Measurements from ENCODE around the gene GPR137B. TPM values are rescaled to one million over a fixed set of nuclear protein-coding genes. Genes with fewer than 3 reads are reported as not detected.
"Not testable (repeated sequence)": the region's sequence is repeated elsewhere in the genome, so short reads cannot be mapped to it uniquely, and the experiment has no call there.

Gene GPR137B
- total RNA-seq, 6 experiments from 2014 or later: 4.3 to 22.2 (median 7.6) TPM

DNA sequence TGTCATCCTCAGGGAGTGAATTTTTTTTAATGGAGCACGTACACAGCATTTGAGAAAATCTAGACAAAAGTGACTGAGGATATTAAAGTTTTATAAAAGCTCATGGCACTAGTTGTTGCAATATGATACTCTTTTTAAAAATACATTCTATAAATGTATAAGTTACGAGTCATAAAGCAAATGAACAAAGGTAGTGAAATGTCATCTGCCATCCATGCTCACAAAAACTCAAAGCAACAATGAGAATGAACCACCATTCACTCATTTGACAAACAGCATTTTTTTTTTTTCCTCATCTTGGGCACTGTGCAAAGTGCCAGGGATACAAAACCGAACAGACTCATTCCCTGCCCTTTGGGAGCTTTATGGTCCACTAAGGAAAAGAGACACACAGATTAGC, 38.7 kb downstream of the GPR137B start:
- H3K27ac ChIP-seq: no peak overlapping the region
- no peaks in the 10 kb centered on the region for H3K4me1 ChIP-seq
- H3K9me3 ChIP-seq: no peaks in the 10 kb centered on the region
- intact Hi-C loops (cut with DNase I): no loop called here
- H3K36me3 ChIP-seq: peaks cover 0 to 6% (median 0%) of the 10 kb centered on the region in 4 donors
- no peaks in the 10 kb centered on the region for H3K27me3 ChIP-seq
- DNase-seq (no peak), ATAC-seq (no peak)
- 94% methylated on average over 3 of the region's 3 CpGs for WGBS (ENCODE audit: insufficient coverage, low coverage, low lambda C conversion rate, missing lambda C conversion rate)
- TF ChIP-seq, protein P1, sequence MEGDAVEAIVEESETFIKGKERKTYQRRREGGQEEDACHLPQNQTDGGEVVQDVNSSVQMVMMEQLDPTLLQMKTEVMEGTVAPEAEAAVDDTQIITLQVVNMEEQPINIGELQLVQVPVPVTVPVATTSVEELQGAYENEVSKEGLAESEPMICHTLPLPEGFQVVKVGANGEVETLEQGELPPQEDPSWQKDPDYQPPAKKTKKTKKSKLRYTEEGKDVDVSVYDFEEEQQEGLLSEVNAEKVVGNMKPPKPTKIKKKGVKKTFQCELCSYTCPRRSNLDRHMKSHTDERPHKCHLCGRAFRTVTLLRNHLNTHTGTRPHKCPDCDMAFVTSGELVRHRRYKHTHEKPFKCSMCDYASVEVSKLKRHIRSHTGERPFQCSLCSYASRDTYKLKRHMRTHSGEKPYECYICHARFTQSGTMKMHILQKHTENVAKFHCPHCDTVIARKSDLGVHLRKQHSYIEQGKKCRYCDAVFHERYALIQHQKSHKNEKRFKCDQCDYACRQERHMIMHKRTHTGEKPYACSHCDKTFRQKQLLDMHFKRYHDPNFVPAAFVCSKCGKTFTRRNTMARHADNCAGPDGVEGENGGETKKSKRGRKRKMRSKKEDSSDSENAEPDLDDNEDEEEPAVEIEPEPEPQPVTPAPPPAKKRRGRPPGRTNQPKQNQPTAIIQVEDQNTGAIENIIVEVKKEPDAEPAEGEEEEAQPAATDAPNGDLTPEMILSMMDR (IDR thresholded peaks at IDR 0.05): no peak
- TF ChIP-seq POLR2A (IDR thresholded peaks at IDR 0.05): no peak
- H3K4me3 ChIP-seq: no peak overlapping the region

DNA sequence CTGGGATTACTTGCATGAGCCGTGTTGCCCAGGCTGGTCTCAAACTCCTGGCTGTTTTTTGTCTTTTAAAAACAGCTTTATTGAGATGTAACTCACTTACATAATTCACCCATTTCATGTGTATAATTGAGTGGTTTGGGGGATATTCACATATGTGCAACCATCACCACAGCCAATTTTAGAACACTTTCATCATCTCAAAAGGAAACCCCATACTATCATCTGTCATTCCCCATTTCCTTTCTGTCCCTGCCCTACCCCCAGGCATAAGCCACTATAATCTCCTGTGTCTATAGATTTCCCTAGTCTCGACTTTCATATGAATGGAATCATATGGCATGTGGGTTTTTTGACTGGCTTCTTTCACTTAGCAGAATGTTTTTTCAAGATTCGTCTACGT, 43.3 kb downstream of the GPR137B start:
- Histone ChIP-seq H3K4me3 (no peak overlapping the region), H3K27me3 (no peaks in the 10 kb centered on the region), H3K4me1 (no peaks in the 10 kb centered on the region), H3K9me3 (no peaks in the 10 kb centered on the region), H3K27ac (no peak overlapping the region), H3K36me3 (peaks cover 0 to 6% (median 0%) of the 10 kb centered on the region in 4 donors)
- ATAC-seq (no peak), DNase-seq (no peak)
- WGBS (ENCODE audit: insufficient coverage, low coverage, low lambda C conversion rate, missing lambda C conversion rate): 77% methylated on average over 3 of the region's 4 CpGs
- TF ChIP-seq, protein P1 (IDR thresholded peaks at IDR 0.05): no peak
- TF ChIP-seq POLR2A (IDR thresholded peaks at IDR 0.05): no peak
- intact Hi-C loops (cut with DNase I): no loop called here

DNA sequence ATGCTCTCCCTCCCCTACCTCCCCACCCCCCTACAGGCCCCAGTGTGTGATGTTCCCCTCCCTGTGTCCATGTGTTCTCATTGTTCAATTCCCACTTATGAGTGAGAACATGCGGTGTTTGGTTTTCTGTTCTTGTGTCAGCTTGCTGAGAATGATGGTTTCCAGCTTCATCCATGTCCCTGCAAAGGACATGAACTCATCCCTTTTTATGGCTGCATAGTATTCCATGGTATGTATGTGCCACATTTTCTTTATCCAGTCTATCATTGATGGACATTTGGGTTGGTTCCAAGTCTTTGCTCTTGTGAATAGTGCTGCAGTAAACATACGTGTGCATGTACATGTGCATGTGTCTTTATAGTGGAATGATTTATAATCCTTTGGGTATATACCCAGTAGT, 44.1 kb downstream of the GPR137B start:
- H3K4me1 ChIP-seq; intact Hi-C loops (cut with DNase I); H3K27me3 ChIP-seq; DNase-seq; H3K4me3 ChIP-seq; H3K9me3 ChIP-seq; H3K36me3 ChIP-seq; H3K27ac ChIP-seq; ATAC-seq: not testable (repeated sequence)
- WGBS (ENCODE audit: insufficient coverage, low coverage, low lambda C conversion rate, missing lambda C conversion rate): 100% methylated on average over 2 of the region's 2 CpGs

DNA sequence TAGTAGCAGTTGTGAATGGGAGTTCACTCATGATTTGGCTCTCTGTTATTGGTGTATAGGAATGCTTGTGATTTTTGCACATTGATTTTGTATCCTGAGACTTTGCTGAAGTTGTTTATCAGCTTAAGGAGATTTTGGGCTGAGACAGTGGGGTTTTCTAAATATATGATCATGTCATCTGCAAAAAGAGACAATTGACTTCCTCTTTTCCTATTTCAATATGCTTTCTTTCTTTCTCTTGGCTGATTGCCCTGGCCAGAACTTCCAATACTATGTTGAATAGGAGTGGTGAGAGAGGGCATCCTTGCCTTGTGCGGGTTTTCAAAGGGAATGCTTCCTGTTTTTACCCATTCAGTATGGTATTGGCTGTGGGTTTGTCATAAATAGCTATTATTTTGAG, 45.7 kb downstream of the GPR137B start:
- H3K4me3 ChIP-seq; DNase-seq; ATAC-seq; intact Hi-C loops (cut with DNase I); H3K36me3 ChIP-seq; H3K9me3 ChIP-seq; H3K4me1 ChIP-seq; H3K27ac ChIP-seq; H3K27me3 ChIP-seq: not testable (repeated sequence)
- WGBS (ENCODE audit: insufficient coverage, low coverage, low lambda C conversion rate, missing lambda C conversion rate): no CpG with 5 or more reads among the region's 1 CpG

DNA sequence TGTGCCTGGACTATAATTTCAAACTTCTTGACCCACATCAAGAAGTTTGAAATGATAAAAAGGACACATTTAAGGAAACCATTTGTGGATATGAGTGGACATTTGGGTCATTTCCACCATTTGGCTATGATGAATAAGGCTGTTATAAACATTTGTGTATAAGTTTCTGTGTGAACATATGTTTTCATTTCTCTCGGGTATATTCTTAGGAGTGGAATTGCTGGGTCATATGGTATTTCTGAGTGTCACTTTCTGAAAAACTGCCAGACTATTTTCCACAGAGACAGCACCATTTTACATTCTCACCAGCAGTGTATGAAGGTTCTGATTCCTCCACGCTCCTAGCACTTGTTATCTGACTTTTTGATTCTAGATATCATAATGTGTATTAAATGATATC, 50.8 kb downstream of the GPR137B start:
- 96% methylated on average over 2 of the region's 2 CpGs for WGBS (ENCODE audit: insufficient coverage, low coverage, low lambda C conversion rate, missing lambda C conversion rate)
- intact Hi-C loops (cut with DNase I): no loop called here
- TF ChIP-seq, protein P1 (IDR thresholded peaks at IDR 0.05): no peak
- TF ChIP-seq POLR2A (IDR thresholded peaks at IDR 0.05): no peak
- Histone ChIP-seq H3K27ac (no peak overlapping the region), H3K9me3 (no peaks in the 10 kb centered on the region), H3K4me1 (no peaks in the 10 kb centered on the region), H3K4me3 (no peak overlapping the region), H3K36me3 (no peaks in the 10 kb centered on the region), H3K27me3 (no peaks in the 10 kb centered on the region)
- DNase-seq (no peak), ATAC-seq (no peak)

DNA sequence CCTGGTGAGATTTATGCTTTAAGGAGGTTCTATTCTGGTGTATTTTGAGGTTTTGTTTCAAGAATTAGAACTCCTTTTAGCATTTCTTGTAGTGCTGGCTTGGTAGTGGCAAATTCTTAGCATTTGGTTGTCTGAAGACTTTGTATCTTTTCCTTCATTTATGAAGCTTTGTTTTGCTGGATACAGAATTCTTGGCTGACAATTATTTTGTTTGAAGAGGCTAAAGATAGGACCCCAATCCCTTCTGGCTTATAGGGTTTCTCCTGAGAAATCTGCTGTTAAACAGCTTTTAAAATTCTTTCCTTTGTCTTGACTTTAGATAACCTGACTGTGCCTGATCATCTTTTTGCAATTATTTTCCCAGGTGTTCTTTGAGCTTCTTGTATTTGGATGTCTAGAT, 58.6 kb downstream of the GPR137B start:
- intact Hi-C loops (cut with DNase I): no loop called here
- Histone ChIP-seq H3K27me3 (no peaks in the 10 kb centered on the region), H3K27ac (no peak overlapping the region), H3K4me1 (no peaks in the 10 kb centered on the region), H3K9me3 (peaks cover 0 to 6% (median 4%) of the 10 kb centered on the region in 4 donors), H3K4me3 (no peak overlapping the region), H3K36me3 (no peaks in the 10 kb centered on the region)
- DNase-seq (no peak), ATAC-seq (no peak)
- TF ChIP-seq, protein P1 (IDR thresholded peaks at IDR 0.05): no peak
- no peak for TF ChIP-seq POLR2A (IDR thresholded peaks at IDR 0.05)

All from right lobe of liver (tissue), 6 donors.